Tibial nerve (tissue), 4 donors: Measurements from ENCODE around the gene SLC28A3.

Experiments
- CTCF ChIP-seq, 5 experiments: fragments of 200-600 bp in 3 of 5; fragments of 450-650 bp in 2 of 5; sonication (generic) in 3 of 5; IDR thresholded peaks; one replicate each; pipeline ENCODE4 v1.5.1; 2016 to 2019; ENCODE audit warnings: antibody characterized with exemption in 5 of 5, mild to moderate bottlenecking in 3 of 5, moderate library complexity in 2 of 5
- EP300 ChIP-seq, 2 donors: sonication (generic); formaldehyde crosslinking; IDR thresholded peaks; one replicate each; pipeline ENCODE4 v1.6.1; 2017; ENCODE audit warnings: antibody characterized with exemption in 2 of 2, mild to moderate bottlenecking in 1 of 2
- POLR2A ChIP-seq, 2 donors: fragments of 450-650 bp; IDR thresholded peaks; one replicate each; pipeline ENCODE4 v1.6.1; 2017; ENCODE audit warnings: antibody characterized with exemption in 2 of 2, mild to moderate bottlenecking in 2 of 2, moderate library complexity in 2 of 2

DNA sequence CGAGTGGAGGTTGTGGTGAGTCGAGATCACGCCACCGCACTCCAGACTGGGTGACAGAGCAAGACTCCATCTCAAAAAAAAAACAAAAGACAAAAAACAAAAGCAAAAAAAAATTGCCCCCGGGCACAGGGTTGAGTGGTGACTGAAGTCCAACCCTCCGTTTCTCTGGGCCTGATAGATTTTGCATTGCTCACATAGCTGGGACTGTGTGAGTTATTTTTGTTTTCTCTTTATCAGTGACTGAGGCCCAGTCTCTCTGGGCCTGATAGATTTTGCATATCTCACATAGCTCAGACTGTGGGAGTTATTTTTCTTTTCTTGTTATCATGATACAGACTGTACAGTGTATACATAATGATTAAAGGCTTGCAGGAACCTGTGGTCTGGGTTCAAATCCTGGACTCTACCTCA, 2.6 kb upstream of the SLC28A3 start:
- TF ChIP-seq POLR2A (IDR thresholded peaks at IDR 0.05) (no peak), CTCF (IDR thresholded peaks at IDR 0.05) (no peak), EP300 (IDR thresholded peaks at IDR 0.05) (no peak)
